Measurements from ENCODE around the gene KHSRP. TPM values are rescaled to one million over a fixed set of nuclear protein-coding genes. Genes with fewer than 3 reads are reported as not detected.
A peak's percentile ranks its signal among the peaks of the same experiment; 100 is the strongest.

Gene KHSRP
- total and polyA plus RNA-seq, 2 of the 13 experiments (the other 11 are each of a cell fraction or from before 2014, with no cell fraction given) = 72.1 to 129 TPM

DNA sequence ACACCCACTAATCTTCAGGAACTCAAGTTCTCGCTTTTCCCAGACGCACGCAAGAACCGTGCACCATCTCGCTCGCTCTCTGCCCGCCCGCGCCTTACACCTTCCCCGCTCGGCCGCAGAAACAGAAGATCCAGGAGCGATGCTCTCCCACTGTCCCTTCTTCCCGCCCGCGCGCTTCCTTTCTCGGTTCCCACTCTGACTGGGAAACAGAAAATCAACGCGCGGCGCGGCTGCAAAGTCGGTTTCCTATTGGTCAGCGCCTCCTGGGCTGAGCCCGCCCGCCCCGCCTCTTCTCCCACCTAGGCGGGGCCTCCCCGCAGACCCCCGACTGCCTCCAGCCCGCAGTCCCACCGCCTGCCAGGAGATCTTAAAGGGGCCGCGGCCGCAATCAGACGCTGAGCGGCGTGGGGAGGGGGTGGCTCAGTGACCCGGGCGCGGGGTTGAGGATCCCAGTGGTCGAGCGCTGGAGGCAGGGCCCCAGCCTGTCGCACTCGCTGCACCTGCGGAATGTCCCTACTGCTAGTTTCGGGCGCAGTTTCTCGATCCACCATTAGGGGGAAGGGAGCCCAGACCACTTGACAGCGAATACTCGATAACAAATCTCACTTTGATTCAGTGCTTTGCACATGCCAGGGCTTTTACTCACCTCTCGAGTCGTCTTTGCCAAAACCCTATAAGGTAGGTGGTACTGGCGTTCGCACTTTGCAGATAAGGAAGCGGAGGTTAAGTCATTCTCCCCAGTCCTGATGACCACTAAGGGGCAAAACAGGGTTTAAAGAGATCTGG, 35.7 kb upstream of the KHSRP start (continued):
- TF ChIP-seq, protein P1, sequence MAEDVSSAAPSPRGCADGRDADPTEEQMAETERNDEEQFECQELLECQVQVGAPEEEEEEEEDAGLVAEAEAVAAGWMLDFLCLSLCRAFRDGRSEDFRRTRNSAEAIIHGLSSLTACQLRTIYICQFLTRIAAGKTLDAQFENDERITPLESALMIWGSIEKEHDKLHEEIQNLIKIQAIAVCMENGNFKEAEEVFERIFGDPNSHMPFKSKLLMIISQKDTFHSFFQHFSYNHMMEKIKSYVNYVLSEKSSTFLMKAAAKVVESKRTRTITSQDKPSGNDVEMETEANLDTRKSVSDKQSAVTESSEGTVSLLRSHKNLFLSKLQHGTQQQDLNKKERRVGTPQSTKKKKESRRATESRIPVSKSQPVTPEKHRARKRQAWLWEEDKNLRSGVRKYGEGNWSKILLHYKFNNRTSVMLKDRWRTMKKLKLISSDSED (CRISPR knock-in tag; IDR thresholded peaks at IDR 0.05) = no peak
- TF ChIP-seq ZNF543 (CRISPR knock-in tag; IDR thresholded peaks at IDR 0.05) = peak; percentile 81
- TF ChIP-seq HHEX (CRISPR knock-in tag; IDR thresholded peaks at IDR 0.05) = no peak
- no peak for TF ChIP-seq NFRKB (IDR thresholded peaks at IDR 0.05)
- TF ChIP-seq ZFY (CRISPR knock-in tag; IDR thresholded peaks at IDR 0.05) = peak; percentile 51; the same call in 1 of the 2 replicates
- peak; percentile 76 for TF ChIP-seq SRSF1 (optimal IDR thresholded peaks at IDR 0.05; ENCODE audit: low read depth, low read length)
- TF ChIP-seq, protein P2, sequence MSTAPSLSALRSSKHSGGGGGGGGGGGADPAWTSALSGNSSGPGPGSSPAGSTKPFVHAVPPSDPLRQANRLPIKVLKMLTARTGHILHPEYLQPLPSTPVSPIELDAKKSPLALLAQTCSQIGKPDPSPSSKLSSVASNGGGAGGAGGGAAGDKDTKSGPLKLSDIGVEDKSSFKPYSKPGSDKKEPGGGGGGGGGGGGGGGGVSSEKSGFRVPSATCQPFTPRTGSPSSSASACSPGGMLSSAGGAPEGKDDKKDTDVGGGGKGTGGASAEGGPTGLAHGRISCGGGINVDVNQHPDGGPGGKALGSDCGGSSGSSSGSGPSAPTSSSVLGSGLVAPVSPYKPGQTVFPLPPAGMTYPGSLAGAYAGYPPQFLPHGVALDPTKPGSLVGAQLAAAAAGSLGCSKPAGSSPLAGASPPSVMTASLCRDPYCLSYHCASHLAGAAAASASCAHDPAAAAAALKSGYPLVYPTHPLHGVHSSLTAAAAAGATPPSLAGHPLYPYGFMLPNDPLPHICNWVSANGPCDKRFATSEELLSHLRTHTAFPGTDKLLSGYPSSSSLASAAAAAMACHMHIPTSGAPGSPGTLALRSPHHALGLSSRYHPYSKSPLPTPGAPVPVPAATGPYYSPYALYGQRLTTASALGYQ (CRISPR knock-in tag; IDR thresholded peaks at IDR 0.05) = 0 out of 2 replicates have a peak, but pooled peaks have one; percentile 64
- no peak for TF ChIP-seq HNF4G (IDR thresholded peaks at IDR 0.05; ENCODE audit: borderline replicate concordance, low read depth, low read length)
- no peak for TF ChIP-seq HNF4G (CRISPR knock-in tag; IDR thresholded peaks at IDR 0.05; ENCODE audit: borderline replicate concordance, low read depth)
- TF ChIP-seq, protein P3, sequence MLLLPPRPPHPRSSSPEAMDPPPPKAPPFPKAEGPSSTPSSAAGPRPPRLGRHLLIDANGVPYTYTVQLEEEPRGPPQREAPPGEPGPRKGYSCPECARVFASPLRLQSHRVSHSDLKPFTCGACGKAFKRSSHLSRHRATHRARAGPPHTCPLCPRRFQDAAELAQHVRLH (CRISPR knock-in tag; IDR thresholded peaks at IDR 0.05; ENCODE audit: borderline replicate concordance, low read depth) = peak; percentile 58; the same call in 1 of the 2 replicates
- no peak for TF ChIP-seq ZNF891 (CRISPR knock-in tag; IDR thresholded peaks at IDR 0.05)
- TF ChIP-seq SP1 (IDR thresholded peaks at IDR 0.05) = no peak
- TF ChIP-seq SP1 (CRISPR knock-in tag; IDR thresholded peaks at IDR 0.05) = peak; percentile 58; the same call in 1 of the 2 replicates
- no peak for TF ChIP-seq REL (CRISPR knock-in tag; conservative IDR thresholded peaks at IDR 0.05)
- peak; percentile 86 for TF ChIP-seq NFYC (CRISPR knock-in tag; IDR thresholded peaks at IDR 0.05)
- no peak for TF ChIP-seq CBX2 (IDR thresholded peaks at IDR 0.05; ENCODE audit: low read depth, low read length)
- no peak for TF ChIP-seq CBX2 (CRISPR knock-in tag; IDR thresholded peaks at IDR 0.05; ENCODE audit: low read depth)
- 0 out of 2 replicates have a peak, but pooled peaks have one; percentile 77 for TF ChIP-seq ZBTB20 (CRISPR knock-in tag; IDR thresholded peaks at IDR 0.05; ENCODE audit: borderline replicate concordance, low read depth)
- no peak; the same call in 1 of the 2 replicates for TF ChIP-seq CHD4 (IDR thresholded peaks at IDR 0.05; ENCODE audit: borderline replicate concordance, low read length)
- TF ChIP-seq NR3C1 (CRISPR knock-in tag; IDR thresholded peaks at IDR 0.05) = no peak
- peak; percentile 72 for TF ChIP-seq SP4 (CRISPR knock-in tag; IDR thresholded peaks at IDR 0.05)
- peak; percentile 36; the same call in 1 of the 2 replicates for TF ChIP-seq FOXA3 (CRISPR knock-in tag; IDR thresholded peaks at IDR 0.05)
- TF ChIP-seq, protein P4, sequence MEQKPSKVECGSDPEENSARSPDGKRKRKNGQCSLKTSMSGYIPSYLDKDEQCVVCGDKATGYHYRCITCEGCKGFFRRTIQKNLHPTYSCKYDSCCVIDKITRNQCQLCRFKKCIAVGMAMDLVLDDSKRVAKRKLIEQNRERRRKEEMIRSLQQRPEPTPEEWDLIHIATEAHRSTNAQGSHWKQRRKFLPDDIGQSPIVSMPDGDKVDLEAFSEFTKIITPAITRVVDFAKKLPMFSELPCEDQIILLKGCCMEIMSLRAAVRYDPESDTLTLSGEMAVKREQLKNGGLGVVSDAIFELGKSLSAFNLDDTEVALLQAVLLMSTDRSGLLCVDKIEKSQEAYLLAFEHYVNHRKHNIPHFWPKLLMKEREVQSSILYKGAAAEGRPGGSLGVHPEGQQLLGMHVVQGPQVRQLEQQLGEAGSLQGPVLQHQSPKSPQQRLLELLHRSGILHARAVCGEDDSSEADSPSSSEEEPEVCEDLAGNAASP (CRISPR knock-in tag; IDR thresholded peaks at IDR 0.05; ENCODE audit: borderline replicate concordance) = peak; percentile 17; the same call in 1 of the 2 replicates
- peak; percentile 33; the same call in 1 of the 2 replicates for TF ChIP-seq GATAD2A (CRISPR knock-in tag; IDR thresholded peaks at IDR 0.05)
- TF ChIP-seq ZBTB38 (CRISPR knock-in tag; IDR thresholded peaks at IDR 0.05) = no peak
- TF ChIP-seq, protein P5, sequence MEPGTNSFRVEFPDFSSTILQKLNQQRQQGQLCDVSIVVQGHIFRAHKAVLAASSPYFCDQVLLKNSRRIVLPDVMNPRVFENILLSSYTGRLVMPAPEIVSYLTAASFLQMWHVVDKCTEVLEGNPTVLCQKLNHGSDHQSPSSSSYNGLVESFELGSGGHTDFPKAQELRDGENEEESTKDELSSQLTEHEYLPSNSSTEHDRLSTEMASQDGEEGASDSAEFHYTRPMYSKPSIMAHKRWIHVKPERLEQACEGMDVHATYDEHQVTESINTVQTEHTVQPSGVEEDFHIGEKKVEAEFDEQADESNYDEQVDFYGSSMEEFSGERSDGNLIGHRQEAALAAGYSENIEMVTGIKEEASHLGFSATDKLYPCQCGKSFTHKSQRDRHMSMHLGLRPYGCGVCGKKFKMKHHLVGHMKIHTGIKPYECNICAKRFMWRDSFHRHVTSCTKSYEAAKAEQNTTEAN (CRISPR knock-in tag; conservative IDR thresholded peaks at IDR 0.05) = 0 out of 2 replicates have a peak, but pooled peaks have one; percentile 30
